Immature natural killer cell (primary cell): ENCODE data around the gene TMEM115. TPM values are rescaled to one million over a fixed set of nuclear protein-coding genes. Genes with fewer than 3 reads are reported as not detected.

ENCODE experiments used
- DNase-seq, 3 donors: peaks; one replicate each; pipeline ENCODE4 v3.0.0; 2022; ENCODE audit warnings: mixed read lengths in 1 of 3
- H3K27ac Mint-ChIP-seq, 6 donors: one replicate each; pipeline ENCODE4 v1.8.0; 2020; ENCODE audit warnings: mixed read lengths in 6 of 6, mild to moderate bottlenecking in 5 of 6, inconsistent platforms in 4 of 6, moderate library complexity in 3 of 6
- H3K27me3 Mint-ChIP-seq, 3 donors: one replicate each; pipeline ENCODE4 v1.8.0; 2020 to 2021; ENCODE audit warnings: low read depth in 3 of 3, mild to moderate bottlenecking in 3 of 3, mixed read lengths in 3 of 3, moderate library complexity in 3 of 3, inconsistent platforms in 1 of 3
- H3K36me3 Mint-ChIP-seq, 3 donors: one replicate each; pipeline ENCODE4 v1.8.0; 2020; ENCODE audit warnings: mixed read lengths in 3 of 3, inconsistent platforms in 2 of 3, mild to moderate bottlenecking in 2 of 3
- H3K4me1 Mint-ChIP-seq, 2 donors: one replicate each; pipeline ENCODE4 v1.8.0; 2020; ENCODE audit warnings: inconsistent platforms in 2 of 2, mild to moderate bottlenecking in 2 of 2, mixed read lengths in 2 of 2, moderate library complexity in 1 of 2
- H3K4me3 Mint-ChIP-seq, 5 donors: one replicate each; pipeline ENCODE4 v1.8.0; 2020; ENCODE audit warnings: mild to moderate bottlenecking in 5 of 5, mixed read lengths in 5 of 5, inconsistent platforms in 3 of 5, moderate library complexity in 3 of 5
- H3K9me3 Mint-ChIP-seq, 6 donors: one replicate each; pipeline ENCODE4 v1.8.0; 2020; ENCODE audit warnings: mild to moderate bottlenecking in 6 of 6, mixed read lengths in 6 of 6, inconsistent platforms in 4 of 6, moderate library complexity in 3 of 6
- polyA plus RNA-seq, 3 donors: library from polyadenylated mRNA; unstranded; fragments of 300-500 nt; fragmentation: Illumina TruSeq; gene quantifications; one replicate each; pipeline ENCODE4 v1.2.3, GENCODE V29; 2021

TMEM115 gene
- polyA plus RNA-seq, result 10 to 100 TPM; 27.9 to 48.6 (median 36.6) TPM

GRCh38 chr3:50358911-50359759 lies at the start of gene TMEM115:
TMEM115 (minus strand) TSS chr3:50359521; CDS start chr3:50359063, 458 bp downstream.
- Mint-ChIP-seq H3K4me3 (peak within 1 kb of the TSS; percentile 93 to 97 (median 96)), H3K27ac (peak within 1 kb of the TSS; percentile 86 to 96 (median 94)), H3K9me3 (no peaks in the 10 kb centered on the region), H3K27me3 (peaks cover 2 to 11% (median 5%) of the 10 kb centered on the region in 3 donors), H3K36me3 (peaks cover 0 to 4% (median 0%) of the 10 kb centered on the region in 3 donors), H3K4me1 (peaks cover 46 to 53% of the 10 kb centered on the region in 2 donors)
- DNase-seq, result peak; percentile 93 to 95 (median 95)

- peaks cover 0 to 5% (median 1%) of the 10 kb centered on the region in 3 donors for H3K27me3 Mint-ChIP-seq
- H3K4me1 Mint-ChIP-seq, result peaks cover 0 to 15% of the 10 kb centered on the region in 2 donors
- H3K4me3 Mint-ChIP-seq, result no peak overlapping the region
- H3K36me3 Mint-ChIP-seq, result no peaks in the 10 kb centered on the region
- H3K9me3 Mint-ChIP-seq, result no peaks in the 10 kb centered on the region
- H3K27ac Mint-ChIP-seq, result no peak overlapping the region
- no peak for DNase-seq
Observed at GRCh38 chr3:50408443-50408944, 49.2 kb upstream of the TMEM115 start.

- Mint-ChIP-seq H3K36me3 (no peaks in the 10 kb centered on the region), H3K9me3 (no peaks in the 10 kb centered on the region), H3K27me3 (peaks cover 0 to 5% (median 1%) of the 10 kb centered on the region in 3 donors), H3K4me1 (peaks cover 0 to 30% of the 10 kb centered on the region in 2 donors), H3K27ac (no peak overlapping the region), H3K4me3 (no peak overlapping the region)
- no peak for DNase-seq
Observed at GRCh38 chr3:50406487-50406886, 47.2 kb upstream of the TMEM115 start.

- Mint-ChIP-seq H3K4me3 (no peak overlapping the region), H3K4me1 (peaks cover 0 to 33% of the 10 kb centered on the region in 2 donors), H3K36me3 (no peaks in the 10 kb centered on the region), H3K27ac (no peak overlapping the region), H3K9me3 (no peaks in the 10 kb centered on the region), H3K27me3 (peaks cover 0 to 2% (median 1%) of the 10 kb centered on the region in 3 donors)
- peak in 2 of 3 donors; percentile 28 to 29 for DNase-seq
Observed at GRCh38 chr3:50405249-50405648, 45.9 kb upstream of the TMEM115 start.

GRCh38 chr3:50401978-50402595 lies 42.8 kb upstream of the TMEM115 start:
- no peaks in the 10 kb centered on the region for H3K36me3 Mint-ChIP-seq
- peak overlapping the region in 1 of 5 donors; percentile 44 for H3K4me3 Mint-ChIP-seq
- peaks cover 0 to 2% (median 1%) of the 10 kb centered on the region in 3 donors for H3K27me3 Mint-ChIP-seq
- peaks cover 7 to 46% of the 10 kb centered on the region in 2 donors for H3K4me1 Mint-ChIP-seq
- H3K9me3 Mint-ChIP-seq, result no peaks in the 10 kb centered on the region
- DNase-seq, result no peak
- peak overlapping the region in 4 of 6 donors; percentile 6 to 40 (median 28) for H3K27ac Mint-ChIP-seq

- Mint-ChIP-seq H3K4me1 (peaks cover 24 to 34% of the 10 kb centered on the region in 2 donors), H3K4me3 (no peak overlapping the region), H3K9me3 (no peaks in the 10 kb centered on the region), H3K27ac (no peak overlapping the region), H3K27me3 (no peaks in the 10 kb centered on the region), H3K36me3 (no peaks in the 10 kb centered on the region)
- no peak for DNase-seq
Observed at GRCh38 chr3:50396502-50396901, 37.2 kb upstream of the TMEM115 start.

- no peak overlapping the region for H3K27ac Mint-ChIP-seq
- no peaks in the 10 kb centered on the region for H3K36me3 Mint-ChIP-seq
- no peak for DNase-seq
- no peak overlapping the region for H3K4me3 Mint-ChIP-seq
- no peaks in the 10 kb centered on the region for H3K9me3 Mint-ChIP-seq
- H3K4me1 Mint-ChIP-seq, result peaks cover 26 to 33% of the 10 kb centered on the region in 2 donors
- H3K27me3 Mint-ChIP-seq, result no peaks in the 10 kb centered on the region
Observed at GRCh38 chr3:50395070-50395860, 35.9 kb upstream of the TMEM115 start.

GRCh38 chr3:50393061-50393460 lies 33.7 kb upstream of the TMEM115 start:
- H3K27me3 Mint-ChIP-seq, result no peaks in the 10 kb centered on the region
- H3K4me1 Mint-ChIP-seq, result peaks cover 20% of the 10 kb centered on the region in 2 donors
- peak overlapping the region in 1 of 5 donors; percentile 33 for H3K4me3 Mint-ChIP-seq
- peak overlapping the region in 1 of 6 donors; percentile 57 for H3K27ac Mint-ChIP-seq
- no peaks in the 10 kb centered on the region for H3K9me3 Mint-ChIP-seq
- no peaks in the 10 kb centered on the region for H3K36me3 Mint-ChIP-seq
- no peak for DNase-seq

- Mint-ChIP-seq H3K9me3 (no peaks in the 10 kb centered on the region), H3K4me3 (peak overlapping the region in 1 of 5 donors; percentile 55), H3K27ac (peak overlapping the region in 3 of 6 donors; percentile 0 to 75 (median 10)), H3K4me1 (peaks cover 19 to 20% of the 10 kb centered on the region in 2 donors), H3K36me3 (no peaks in the 10 kb centered on the region), H3K27me3 (no peaks in the 10 kb centered on the region)
- DNase-seq, result peak; percentile 15 to 19 (median 15)
Observed at GRCh38 chr3:50392101-50392715, 32.9 kb upstream of the TMEM115 start.

GRCh38 chr3:50390508-50391224 lies 31.3 kb upstream of the TMEM115 start:
- Mint-ChIP-seq H3K27ac (peak overlapping the region in 1 of 6 donors; percentile 52), H3K4me1 (peaks cover 19 to 20% of the 10 kb centered on the region in 2 donors), H3K36me3 (no peaks in the 10 kb centered on the region), H3K27me3 (no peaks in the 10 kb centered on the region), H3K9me3 (no peaks in the 10 kb centered on the region), H3K4me3 (no peak overlapping the region)
- DNase-seq, result no peak

- no peak overlapping the region for H3K4me3 Mint-ChIP-seq
- H3K36me3 Mint-ChIP-seq, result no peaks in the 10 kb centered on the region
- H3K4me1 Mint-ChIP-seq, result peaks cover 19 to 20% of the 10 kb centered on the region in 2 donors
- no peaks in the 10 kb centered on the region for H3K27me3 Mint-ChIP-seq
- H3K27ac Mint-ChIP-seq, result no peak overlapping the region
- no peaks in the 10 kb centered on the region for H3K9me3 Mint-ChIP-seq
- DNase-seq, result no peak
Observed at GRCh38 chr3:50389414-50389767, 30.1 kb upstream of the TMEM115 start.

GRCh38 chr3:50388720-50389413 lies 29.5 kb upstream of the TMEM115 start:
- H3K4me3 Mint-ChIP-seq, result no peak overlapping the region
- H3K36me3 Mint-ChIP-seq, result no peaks in the 10 kb centered on the region
- no peak overlapping the region for H3K27ac Mint-ChIP-seq
- no peak for DNase-seq
- H3K4me1 Mint-ChIP-seq, result peaks cover 19 to 20% of the 10 kb centered on the region in 2 donors
- H3K27me3 Mint-ChIP-seq, result no peaks in the 10 kb centered on the region
- no peaks in the 10 kb centered on the region for H3K9me3 Mint-ChIP-seq
